Epidermal melanocyte (primary cell): ENCODE measurements around the gene ZNF536.
"Not testable (repeated sequence)": the region's sequence is repeated elsewhere in the genome, so short reads cannot be mapped to it uniquely, and the experiment has no call there.

Experiments
- DNase-seq: peaks from one replicate; pipeline ENCODE4 v3.0.0; 2011; ENCODE audit warnings: low spot score; ENCODE audit not compliant: insufficient read length

The ZNF536 gene

GRCh38 chr19:30417166-30417565, 45.0 kb downstream of the ZNF536 start:
- DNase-seq: not testable (repeated sequence)

GRCh38 chr19:30419568-30420180, 47.5 kb downstream of the ZNF536 start:
- DNase-seq: no peak

GRCh38 chr19:30420316-30420715, 48.1 kb downstream of the ZNF536 start:
- no peak for DNase-seq

GRCh38 chr19:30420881-30421280, 48.7 kb downstream of the ZNF536 start:
- no peak for DNase-seq

GRCh38 chr19:30421571-30421970, 49.4 kb downstream of the ZNF536 start:
- no peak for DNase-seq

- DNase-seq: no peak
These were observed 51.3 kb downstream of the ZNF536 start for GRCh38 chr19:30423481-30423880.

GRCh38 chr19:30425885-30426838, 54.0 kb downstream of the ZNF536 start:
- DNase-seq: no peak

GRCh38 chr19:30426864-30427263, 54.7 kb downstream of the ZNF536 start:
- no peak for DNase-seq

- DNase-seq: no peak
These were observed 56.0 kb downstream of the ZNF536 start for GRCh38 chr19:30428092-30428680.

- no peak for DNase-seq
These were observed 56.7 kb downstream of the ZNF536 start for GRCh38 chr19:30428844-30429243.

GRCh38 chr19:30430206-30430734, 58.1 kb downstream of the ZNF536 start:
- no peak for DNase-seq

- DNase-seq: no peak
These were observed 59.4 kb downstream of the ZNF536 start for GRCh38 chr19:30431591-30431990.

- no peak for DNase-seq
These were observed 62.8 kb downstream of the ZNF536 start for GRCh38 chr19:30434797-30435594.

- no peak for DNase-seq
These were observed 65.7 kb downstream of the ZNF536 start for GRCh38 chr19:30437869-30438268.

GRCh38 chr19:30439310-30439709, 67.1 kb downstream of the ZNF536 start:
- DNase-seq: no peak

GRCh38 chr19:30441011-30441410, 68.8 kb downstream of the ZNF536 start:
- no peak for DNase-seq

GRCh38 chr19:30442674-30443073, 70.5 kb downstream of the ZNF536 start:
- DNase-seq: no peak

GRCh38 chr19:30443531-30444252, 71.5 kb downstream of the ZNF536 start:
- DNase-seq: no peak

- no peak for DNase-seq
These were observed 72.1 kb downstream of the ZNF536 start for GRCh38 chr19:30444253-30444671.

GRCh38 chr19:30444686-30445232, 72.6 kb downstream of the ZNF536 start:
- DNase-seq: no peak
